K562 (cell line): Measurements from ENCODE around the gene PITX1. TPM values are rescaled to one million over a fixed set of nuclear protein-coding genes. Genes with fewer than 3 reads are reported as not detected.

Experiments used
- BDP1 ChIP-seq: IDR thresholded peaks from 3 replicates; pipeline ENCODE4 v1.6.1; 2011; ENCODE audit not compliant: insufficient read length, insufficient read depth
- CHAMP1 ChIP-seq: fragments of 450-650 bp; IDR thresholded peaks from 2 replicates; pipeline ENCODE4 v1.6.1; 2016; ENCODE audit warnings: mild to moderate bottlenecking
- DPF2 ChIP-seq: fragments of 450-650 bp; IDR thresholded peaks from 2 replicates; pipeline ENCODE4 v1.6.1; 2016
- E2F1 ChIP-seq: sonication (generic); formaldehyde crosslinking; IDR thresholded peaks from 2 replicates; pipeline ENCODE4 v1.8.1; 2023; ENCODE audit warnings: mild to moderate bottlenecking, missing genetic modification reagents, moderate library complexity
- HSF4 ChIP-seq: fragments of 250-450 bp; sonication (Bioruptor Pico); IDR thresholded peaks from 2 replicates; pipeline ENCODE4 v2.1.2; 2022; ENCODE audit warnings: mild to moderate bottlenecking, moderate library complexity, borderline replicate concordance
- MCM3 ChIP-seq: fragments of 450-650 bp; IDR thresholded peaks from 2 replicates; pipeline ENCODE4 v1.6.1; 2016
- MTA1 ChIP-seq: fragments of 450-650 bp; IDR thresholded peaks from 2 replicates; pipeline ENCODE4 v1.6.1; 2017; ENCODE audit warnings: borderline replicate concordance
- NFATC3 ChIP-seq: fragments of 450-650 bp; IDR thresholded peaks from 2 replicates; pipeline ENCODE4 v1.6.1; 2017; ENCODE audit warnings: mild to moderate bottlenecking
- POLR2AphosphoS5 ChIP-seq: IDR thresholded peaks from 2 replicates; pipeline ENCODE4 v1.6.1; 2011; ENCODE audit warnings: mild to moderate bottlenecking, low read depth, low read length, moderate library complexity; ENCODE audit not compliant: control insufficient read depth, insufficient read depth
- RUNX1 ChIP-seq: sonication (generic); IDR thresholded peaks from 2 replicates; pipeline ENCODE4 v1.6.1; 2016; ENCODE audit warnings: antibody characterized with exemption, low read depth
- U2AF2 ChIP-seq: fragments of 200-400 bp; formaldehyde crosslinking; optimal IDR thresholded peaks from 2 replicates; pipeline ENCODE3; 2017; ENCODE audit warnings: low read depth, mild to moderate bottlenecking, low read length
- ZMIZ1 ChIP-seq, 2 experiments: fragments of 150-350 bp in 1 of 2; IDR thresholded peaks; 2 replicates each; pipeline ENCODE4 v1.6.1; 2012 to 2016; ENCODE audit warnings: low read depth in 2 of 2, low read length in 2 of 2, mild to moderate bottlenecking in 1 of 2, moderate library complexity in 1 of 2
- ZNF121 ChIP-seq: sonication (generic); formaldehyde crosslinking; conservative IDR thresholded peaks from 2 replicates; pipeline ENCODE4 v1.8.0; 2022; ENCODE audit warnings: missing genetic modification reagents
- ZNF239 ChIP-seq: fragments of 250-450 bp; sonication (Bioruptor Pico); IDR thresholded peaks from 2 replicates; pipeline ENCODE4 v1.4.0; 2020; ENCODE audit warnings: mild to moderate bottlenecking
- ZNF639 ChIP-seq, 2 experiments: fragments of 200-800 bp in 1 of 2; sonication (Bioruptor generic) in 1 of 2; sonication (generic) in 1 of 2; formaldehyde crosslinking in 1 of 2; IDR thresholded peaks in 1 of 2; conservative IDR thresholded peaks in 1 of 2; 2 replicates each; pipeline versions ENCODE4 v1.5.0 to v1.6.1; 2016 to 2020; ENCODE audit warnings: missing compliant biosample characterization in 1 of 2, missing genetic modification characterization in 1 of 2, missing genetic modification reagents in 1 of 2
- polyA plus RNA-seq, 8 experiments: library from polyadenylated mRNA; depleted of rRNA in 4 of 8; stranded (reverse) in 5 of 8; unstranded in 3 of 8; fragments of >200 nt; fragmentation: Nextera tagmentation in 2 of 8; fragmentation: Illumina TruSeq in 1 of 8; extraction: Ambion mirVana in 2 of 8; extraction: Trizol in 1 of 8; gene quantifications; 2 replicates each; pipeline versions ENCODE4 v1.2.1 to v1.2.3, GENCODE V29; 2011 to 2014; ENCODE audit warnings: inconsistent platforms in 1 of 8, missing spikeins in 1 of 8
- total RNA-seq, 7 experiments: library from RNA; depleted of rRNA in 6 of 7; stranded (reverse); fragments of >200 nt in 6 of 7; fragmentation: Illumina TruSeq in 2 of 7; extraction: Trizol in 2 of 7; gene quantifications; 2 replicates each; pipeline versions ENCODE4 v1.2.1 to v1.2.3, GENCODE V29; 2011 to 2021; ENCODE audit warnings: low replicate concordance in 1 of 7

PITX1 gene
- total and polyA plus RNA-seq, 9 of the 15 experiments (the other 6 are each of a cell fraction or from before 2014, with no cell fraction given): 0.13 to 88.2 (median 24.9) TPM

GRCh38 chr5:134982230-134982629 lies 51.8 kb downstream of the PITX1 start (continued):
- TF ChIP-seq BDP1 (no peak), HSF4 (no peak), MCM3 (no peak), ZNF639 (CRISPR knock-in tag; conservative IDR thresholded peaks at IDR 0.05 in 1 of 2, IDR thresholded peaks at IDR 0.05 in 1 of 2) (no peak), ZMIZ1 (IDR thresholded peaks at IDR 0.05; ENCODE audit: low read depth in 2 of 2, low read length in 2 of 2) (no peak), ZNF239 (CRISPR knock-in tag) (no peak), POLR2AphosphoS5 (no peak), ZNF121 (CRISPR knock-in tag) (no peak), NFATC3 (no peak), RUNX1 (no peak), E2F1 (no peak), DPF2 (0 out of 2 replicates have a peak, but pooled peaks have one; percentile 15), MTA1 (no peak), U2AF2 (no peak), CHAMP1 (peak; percentile 64; the same call in 1 of the 2 replicates)
